ENCODE data around the gene SLC22A5.

The SLC22A5 gene

GRCh38 chr5:132334812-132335211, 34.7 kb upstream of the SLC22A5 start:
- no peak overlapping the region for H3K27ac ChIP-seq
- TF ChIP-seq CTCF (conservative IDR thresholded peaks at IDR 0.05) = no peak

GRCh38 chr5:132335402-132335801, 34.1 kb upstream of the SLC22A5 start:
- no peak overlapping the region for H3K27ac ChIP-seq
- TF ChIP-seq CTCF (conservative IDR thresholded peaks at IDR 0.05) = no peak

- TF ChIP-seq CTCF (conservative IDR thresholded peaks at IDR 0.05) = no peak
- peak overlapping the region; percentile 40; the same call in 1 of the 2 replicates for H3K27ac ChIP-seq
These were observed 30.0 kb upstream of the SLC22A5 start for GRCh38 chr5:132339502-132339901.

- no peak overlapping the region for H3K27ac ChIP-seq
- TF ChIP-seq CTCF (conservative IDR thresholded peaks at IDR 0.05) = no peak
These were observed 27.0 kb upstream of the SLC22A5 start for GRCh38 chr5:132342291-132343180.

GRCh38 chr5:132344775-132345514, 24.6 kb upstream of the SLC22A5 start:
- TF ChIP-seq CTCF (conservative IDR thresholded peaks at IDR 0.05) = no peak
- H3K27ac ChIP-seq = no peak overlapping the region

GRCh38 chr5:132353486-132353995, 16.0 kb upstream of the SLC22A5 start:
- H3K27ac ChIP-seq = no peak overlapping the region
- TF ChIP-seq CTCF (conservative IDR thresholded peaks at IDR 0.05) = no peak

Measured in VCaP (cell line).